IMR-90 (cell line): Measurements from ENCODE around the gene MGAT5B. TPM values are rescaled to one million over a fixed set of nuclear protein-coding genes. Genes with fewer than 3 reads are reported as not detected.

ENCODE experiments used
- ATAC-seq: fragments of 200-7000 bp; cut with Tn5 transposase; 2 replicates; pipeline ENCODE4 v1.9.1; 2020; ENCODE audit warnings: low read depth, mild to moderate bottlenecking, moderate library complexity
- BruUV-seq: library from RNA; stranded (reverse); fragments of 400-500 nt; replicated peaks from 2 replicates; lab custom pipeline; 2021; lab: Mats Ljungman, UMichigan
- CTCF ChIA-PET: fragments of 300-600 bp; formaldehyde crosslinking; extraction: SDS; loops from one replicate; lab custom pipeline; 2021; ENCODE audit warnings: antibody characterized with exemption; lab: Yijun Ruan, JAX
- POLR2A ChIA-PET: fragments of 300-600 bp; sonication (Branson Sonifier 250); formaldehyde crosslinking; loops from one replicate; lab custom pipeline; 2022; ENCODE audit warnings: antibody characterized with exemption; ENCODE audit not compliant: unreplicated experiment; lab: Charles Lee
- DNase-seq: peaks from one replicate; pipeline ENCODE4 v3.0.0; 2013
- H2AFZ ChIP-seq: replicated peaks from 2 replicates; pipeline ENCODE3; 2013; ENCODE audit warnings: low read length, mild to moderate bottlenecking; ENCODE audit not compliant: poor library complexity
- H2AK5ac ChIP-seq: 2 replicates; pipeline ENCODE4 v1.6.1; 2013; ENCODE audit warnings: low read depth, low read length, inconsistent platforms
- H2AK9ac ChIP-seq: replicated peaks from 2 replicates; pipeline ENCODE3; 2013; ENCODE audit warnings: mild to moderate bottlenecking, low read depth, low read length, moderate library complexity; ENCODE audit not compliant: poor library complexity
- H2BK120ac ChIP-seq: 2 replicates; pipeline ENCODE4 v1.6.1; 2013; ENCODE audit warnings: low read depth, low read length, inconsistent platforms
- H2BK15ac ChIP-seq: 3 replicates; pipeline ENCODE4 v1.6.1; 2013; ENCODE audit warnings: low read depth, low read length, inconsistent platforms
- H2BK20ac ChIP-seq: 2 replicates; pipeline ENCODE4 v1.6.1; 2013; ENCODE audit warnings: low read depth, mild to moderate bottlenecking, inconsistent platforms, low read length, moderate library complexity
- H2BK5ac ChIP-seq: 2 replicates; pipeline ENCODE4 v1.6.1; 2013; ENCODE audit warnings: mild to moderate bottlenecking, low read depth, low read length, inconsistent platforms; ENCODE audit not compliant: poor library complexity, severe bottlenecking
- H3K14ac ChIP-seq: replicated peaks from 2 replicates; pipeline ENCODE4 v1.6.1; 2013; ENCODE audit warnings: low read depth, low read length, inconsistent platforms
- H3K18ac ChIP-seq: 2 replicates; pipeline ENCODE4 v1.6.1; 2013; ENCODE audit warnings: low read depth, low read length, control low read depth
- H3K23ac ChIP-seq: 2 replicates; pipeline ENCODE4 v1.6.1; 2013; ENCODE audit warnings: low read depth, low read length, inconsistent platforms
- H3K27ac ChIP-seq: 2 replicates; pipeline ENCODE4 v1.5.1; 2013; ENCODE audit warnings: mild to moderate bottlenecking, control low read depth, low read length; ENCODE audit not compliant: insufficient read depth
- H3K27me3 ChIP-seq: 2 replicates; pipeline ENCODE4 v1.6.1; 2013; ENCODE audit warnings: low read length; ENCODE audit not compliant: control insufficient read depth, insufficient read depth
- H3K36me3 ChIP-seq: 2 replicates; pipeline ENCODE4 v1.6.1; 2013; ENCODE audit warnings: low read length, mixed read lengths; ENCODE audit not compliant: control insufficient read depth, insufficient read depth
- H3K4ac ChIP-seq: 2 replicates; pipeline ENCODE4 v1.6.1; 2013; ENCODE audit warnings: low read depth, low read length, inconsistent platforms
- H3K4me1 ChIP-seq: 2 replicates; pipeline ENCODE4 v1.6.1; 2013; ENCODE audit warnings: low read length, mixed read lengths; ENCODE audit not compliant: control insufficient read depth, insufficient read depth
- H3K4me2 ChIP-seq: 2 replicates; pipeline ENCODE4 v1.6.1; 2013; ENCODE audit warnings: low read depth, mild to moderate bottlenecking, control low read depth, low read length, moderate library complexity
- H3K4me3 ChIP-seq: 2 replicates; pipeline ENCODE4 v1.5.1; 2013; ENCODE audit warnings: low read depth, mild to moderate bottlenecking, control low read depth, low read length, moderate library complexity; ENCODE audit not compliant: insufficient read depth
- H3K56ac ChIP-seq: 2 replicates; pipeline ENCODE4 v1.6.1; 2013; ENCODE audit warnings: low read length, inconsistent platforms; ENCODE audit not compliant: insufficient read depth; ENCODE audit errors: extremely low read depth
- H3K79me1 ChIP-seq, 2 experiments: 2 replicates each; pipeline ENCODE4 v1.6.1; 2013; ENCODE audit warnings: low read length in 2 of 2, inconsistent platforms in 1 of 2, low read depth in 1 of 2
- H3K9ac ChIP-seq: 2 replicates; pipeline ENCODE4 v1.6.1; 2013; ENCODE audit warnings: low read depth, low read length, control low read depth
- H3K9me1 ChIP-seq: 2 replicates; pipeline ENCODE4 v1.6.1; 2013; ENCODE audit warnings: low read length, inconsistent platforms; ENCODE audit not compliant: insufficient read depth
- H3K9me3 ChIP-seq: 2 replicates; pipeline ENCODE4 v1.6.1; 2013; ENCODE audit warnings: low read length; ENCODE audit not compliant: control insufficient read depth, insufficient read depth
- H4K20me1 ChIP-seq: 2 replicates; pipeline ENCODE4 v1.6.1; 2013; ENCODE audit warnings: low read length, inconsistent platforms; ENCODE audit not compliant: insufficient read depth
- H4K5ac ChIP-seq: 2 replicates; pipeline ENCODE4 v1.6.1; 2013; ENCODE audit warnings: mild to moderate bottlenecking, low read depth, low read length, control low read depth
- H4K8ac ChIP-seq, 2 experiments: 2 replicates each; pipeline ENCODE4 v1.6.1; 2013; ENCODE audit warnings: low read depth in 2 of 2, low read length in 2 of 2, control low read depth in 1 of 2, inconsistent platforms in 1 of 2
- H4K91ac ChIP-seq: 2 replicates; pipeline ENCODE4 v1.6.1; 2013; ENCODE audit warnings: low read depth, low read length, inconsistent platforms; ENCODE audit not compliant: insufficient read depth
- BHLHE40 ChIP-seq: fragments of 150-350 bp; IDR thresholded peaks from 2 replicates; pipeline ENCODE4 v1.6.1; 2016; ENCODE audit warnings: mild to moderate bottlenecking, low read depth, low read length
- CEBPB ChIP-seq: IDR thresholded peaks from 2 replicates; pipeline ENCODE4 v1.6.1; 2012; ENCODE audit warnings: low read depth, low read length, improper control_type of control experiment
- CHD1 ChIP-seq: IDR thresholded peaks from 2 replicates; pipeline ENCODE4 v1.6.1; 2012; ENCODE audit warnings: low read depth, low read length, improper control_type of control experiment
- FOS ChIP-seq: fragments of 150-350 bp; IDR thresholded peaks from 2 replicates; pipeline ENCODE4 v1.6.1; 2016; ENCODE audit warnings: low read depth, low read length
- MAFK ChIP-seq: IDR thresholded peaks from 2 replicates; pipeline ENCODE4 v1.6.1; 2012; ENCODE audit warnings: low read depth, low read length, improper control_type of control experiment
- MAZ ChIP-seq: IDR thresholded peaks from 2 replicates; pipeline ENCODE4 v1.6.1; 2012; ENCODE audit warnings: low read depth, mild to moderate bottlenecking, low read length, improper control_type of control experiment, moderate library complexity, borderline replicate concordance
- NFE2L2 ChIP-seq: fragments of 150-350 bp; IDR thresholded peaks from 2 replicates; pipeline ENCODE4 v1.6.1; 2016; ENCODE audit warnings: low read depth, mild to moderate bottlenecking, low read length
- RAD21 ChIP-seq: IDR thresholded peaks from 2 replicates; pipeline ENCODE4 v1.6.1; 2012; ENCODE audit warnings: low read length, improper control_type of control experiment
- RCOR1 ChIP-seq: IDR thresholded peaks from 2 replicates; pipeline ENCODE4 v1.6.1; 2012; ENCODE audit warnings: mild to moderate bottlenecking, low read length, improper control_type of control experiment; ENCODE audit not compliant: insufficient replicate concordance
- RFX5 ChIP-seq: IDR thresholded peaks from 2 replicates; pipeline ENCODE4 v1.8.0; 2012; ENCODE audit warnings: low read depth, mild to moderate bottlenecking, low read length, moderate library complexity
- SMC3 ChIP-seq: fragments of 150-350 bp; IDR thresholded peaks from 2 replicates; pipeline ENCODE4 v1.6.1; 2016; ENCODE audit warnings: low read depth, mild to moderate bottlenecking, antibody characterized with exemption, low read length, moderate library complexity
- WGBS, 2 experiments: methylation state at CpG; one replicate each; pipeline versions ENCODE4 v1.1.5 to v1.1.7; 2013; ENCODE audit warnings: missing lambda C conversion rate in 2 of 2; ENCODE audit not compliant: insufficient read length in 1 of 2; ENCODE audit errors: extremely low coverage in 2 of 2; 5-methylcytosine and 5-hydroxymethylcytosine counted together
- dilution Hi-C: fragments of 300-500 bp; cut with HindIII; formaldehyde crosslinking; loops from one replicate; pipeline ENCODE4 v1.14.3; 2018; ENCODE audit warnings: low sequenced_read_pairs; ENCODE audit not compliant: unreplicated experiment
- in situ Hi-C: fragments of 300-500 bp; cut with MboI; formaldehyde crosslinking; loops from 3 replicates; pipeline ENCODE4 v1.14.3; 2019; ENCODE audit warnings: low sequenced_read_pairs, inconsistent platforms, mixed read lengths
- intact Hi-C: fragments of 100-400 bp; cut with micrococcal nuclease; formaldehyde crosslinking; loops from 2 replicates; pipeline ENCODE4 v1.10.0; 2022
- polyA plus RNA-seq, 3 experiments: library from polyadenylated mRNA; depleted of rRNA; stranded (reverse); fragments of >200 nt; gene quantifications; 2 replicates each; pipeline ENCODE4 v1.2.3, GENCODE V29; 2012; ENCODE audit warnings: low replicate concordance in 1 of 3
- total RNA-seq: library from RNA; depleted of rRNA; stranded (reverse); fragments of >200 nt; gene quantifications from 2 replicates; pipeline ENCODE4 v1.2.3, GENCODE V29; 2012
- TF ChIP-seq, protein P1 (sequence below): conservative IDR thresholded peaks from 2 replicates; pipeline ENCODE4 v1.5.1; 2012; ENCODE audit warnings: mild to moderate bottlenecking, low read depth, low read length, improper control_type of control experiment
- TF ChIP-seq, protein P2 (sequence below): fragments of 150-350 bp; IDR thresholded peaks from 2 replicates; pipeline ENCODE4 v1.6.1; 2016; ENCODE audit warnings: low read depth, mild to moderate bottlenecking, low read length, moderate library complexity, borderline replicate concordance
- TF ChIP-seq, protein P3 (sequence below): fragments of 150-350 bp; IDR thresholded peaks from 2 replicates; pipeline ENCODE4 v1.6.1; 2017; ENCODE audit warnings: mild to moderate bottlenecking, antibody characterized with exemption, low read length, low read depth

Gene MGAT5B
- total and polyA plus RNA-seq, 2 of the 4 experiments (the other 2 are of a cell fraction), result 0.54 to 2.0 TPM

DNA sequence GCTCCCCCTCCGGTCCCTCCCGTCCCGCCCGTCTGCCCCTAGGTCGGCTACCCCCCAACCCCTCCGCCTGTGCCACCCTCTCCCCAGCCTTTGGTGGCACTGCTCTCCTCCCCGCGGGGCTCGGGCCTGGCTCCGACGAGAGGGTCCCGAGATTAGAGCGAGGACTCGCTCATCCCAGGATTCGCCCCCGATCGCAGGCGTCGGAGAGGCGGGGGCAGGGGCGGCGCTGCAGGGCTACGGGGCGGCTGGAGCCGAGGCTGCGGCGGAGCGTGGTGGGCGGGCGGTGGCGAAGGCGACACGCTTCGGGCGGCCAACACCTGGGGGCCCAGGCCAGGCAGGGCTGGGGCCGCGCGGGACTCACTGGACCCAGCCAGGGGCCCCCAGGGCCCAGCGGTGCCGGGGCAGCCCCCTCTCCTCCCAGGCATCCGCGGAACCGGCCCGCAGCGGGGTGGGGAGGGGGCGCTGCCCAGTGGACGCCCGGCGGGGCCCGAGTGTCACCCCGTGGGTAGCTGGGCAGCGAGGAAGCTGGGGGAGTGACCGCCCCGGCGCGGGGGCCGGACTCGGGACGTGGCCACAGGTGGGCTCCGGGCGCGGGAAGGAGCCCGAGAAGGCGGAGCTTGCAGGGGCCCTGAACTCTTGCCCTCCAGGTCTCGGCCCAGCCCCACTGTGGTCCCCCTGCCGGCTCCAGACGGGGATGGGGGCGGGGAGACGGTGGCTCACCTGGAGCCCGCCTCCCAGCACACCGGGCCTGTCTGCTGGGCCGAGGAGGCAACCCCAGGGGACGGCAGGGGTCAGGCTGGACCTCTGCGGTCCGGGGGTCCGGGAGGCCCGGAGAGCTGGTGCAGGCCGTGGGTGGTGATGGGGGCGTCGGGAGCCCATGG, 1.5 kb downstream of the MGAT5B start:
- peak overlapping the region; percentile 72 for H2AFZ ChIP-seq
- CTCF ChIA-PET, result interaction anchor here (1.6 kb wide), 1 partner anchor 186 kb away, joined by 4 read pairs; no protein-coding TSS in a partner anchor
- TF ChIP-seq, protein P1, sequence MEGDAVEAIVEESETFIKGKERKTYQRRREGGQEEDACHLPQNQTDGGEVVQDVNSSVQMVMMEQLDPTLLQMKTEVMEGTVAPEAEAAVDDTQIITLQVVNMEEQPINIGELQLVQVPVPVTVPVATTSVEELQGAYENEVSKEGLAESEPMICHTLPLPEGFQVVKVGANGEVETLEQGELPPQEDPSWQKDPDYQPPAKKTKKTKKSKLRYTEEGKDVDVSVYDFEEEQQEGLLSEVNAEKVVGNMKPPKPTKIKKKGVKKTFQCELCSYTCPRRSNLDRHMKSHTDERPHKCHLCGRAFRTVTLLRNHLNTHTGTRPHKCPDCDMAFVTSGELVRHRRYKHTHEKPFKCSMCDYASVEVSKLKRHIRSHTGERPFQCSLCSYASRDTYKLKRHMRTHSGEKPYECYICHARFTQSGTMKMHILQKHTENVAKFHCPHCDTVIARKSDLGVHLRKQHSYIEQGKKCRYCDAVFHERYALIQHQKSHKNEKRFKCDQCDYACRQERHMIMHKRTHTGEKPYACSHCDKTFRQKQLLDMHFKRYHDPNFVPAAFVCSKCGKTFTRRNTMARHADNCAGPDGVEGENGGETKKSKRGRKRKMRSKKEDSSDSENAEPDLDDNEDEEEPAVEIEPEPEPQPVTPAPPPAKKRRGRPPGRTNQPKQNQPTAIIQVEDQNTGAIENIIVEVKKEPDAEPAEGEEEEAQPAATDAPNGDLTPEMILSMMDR, result no peak
- no peak for TF ChIP-seq RAD21
- TF ChIP-seq BHLHE40, result no peak
- TF ChIP-seq NFE2L2, result no peak
- no peak for TF ChIP-seq MAZ
- no peak for TF ChIP-seq FOS
- no peak for TF ChIP-seq RFX5
- TF ChIP-seq, protein P2, sequence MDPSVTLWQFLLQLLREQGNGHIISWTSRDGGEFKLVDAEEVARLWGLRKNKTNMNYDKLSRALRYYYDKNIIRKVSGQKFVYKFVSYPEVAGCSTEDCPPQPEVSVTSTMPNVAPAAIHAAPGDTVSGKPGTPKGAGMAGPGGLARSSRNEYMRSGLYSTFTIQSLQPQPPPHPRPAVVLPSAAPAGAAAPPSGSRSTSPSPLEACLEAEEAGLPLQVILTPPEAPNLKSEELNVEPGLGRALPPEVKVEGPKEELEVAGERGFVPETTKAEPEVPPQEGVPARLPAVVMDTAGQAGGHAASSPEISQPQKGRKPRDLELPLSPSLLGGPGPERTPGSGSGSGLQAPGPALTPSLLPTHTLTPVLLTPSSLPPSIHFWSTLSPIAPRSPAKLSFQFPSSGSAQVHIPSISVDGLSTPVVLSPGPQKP, result no peak
- TF ChIP-seq CHD1, result no peak
- no peak for TF ChIP-seq CEBPB
- TF ChIP-seq MAFK, result no peak
- TF ChIP-seq SMC3, result no peak
- TF ChIP-seq, protein P3, sequence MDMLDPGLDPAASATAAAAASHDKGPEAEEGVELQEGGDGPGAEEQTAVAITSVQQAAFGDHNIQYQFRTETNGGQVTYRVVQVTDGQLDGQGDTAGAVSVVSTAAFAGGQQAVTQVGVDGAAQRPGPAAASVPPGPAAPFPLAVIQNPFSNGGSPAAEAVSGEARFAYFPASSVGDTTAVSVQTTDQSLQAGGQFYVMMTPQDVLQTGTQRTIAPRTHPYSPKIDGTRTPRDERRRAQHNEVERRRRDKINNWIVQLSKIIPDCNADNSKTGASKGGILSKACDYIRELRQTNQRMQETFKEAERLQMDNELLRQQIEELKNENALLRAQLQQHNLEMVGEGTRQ, result no peak
- no peak for TF ChIP-seq RCOR1

More for the DNA sequence above, 1.5 kb downstream of the MGAT5B start:
- no peak overlapping the region for H4K8ac ChIP-seq
- no peaks in the 10 kb centered on the region for H3K36me3 ChIP-seq
- H2AK9ac ChIP-seq, result no peak overlapping the region
- H2AK5ac ChIP-seq, result no peak overlapping the region
- no peak overlapping the region for H2BK15ac ChIP-seq
- WGBS, 2 experiments, result 7% methylated on average over 13 of the region's 80 CpGs; no CpG with 5 or more reads in 1 of the 2 experiments
- intact Hi-C loops, result loop anchor here (5.0 kb wide), 1 partner anchor 378 kb away; no protein-coding TSS in a partner anchor
- no peak overlapping the region for H2BK120ac ChIP-seq
- no peak overlapping the region for H3K23ac ChIP-seq
- POLR2A ChIA-PET, result no interaction called here
- ATAC-seq, result no peak
- peaks cover 27% of the 10 kb centered on the region for H3K9me1 ChIP-seq
- no peak overlapping the region for H4K91ac ChIP-seq
- no peak for DNase-seq
- peaks cover 0 to 7% of the 10 kb centered on the region in 2 experiments; a peak in 1 of 4 replicates for H3K79me1 ChIP-seq
- peaks cover 31% of the 10 kb centered on the region for H3K4me1 ChIP-seq
- H3K4me3 ChIP-seq, result no peak overlapping the region
- no peak overlapping the region for H3K27ac ChIP-seq
- in situ Hi-C loops, result loop anchor here (5.0 to 25.0 kb wide), 2 partner anchors 193 to 368 kb away; no protein-coding TSS in a partner anchor
- H3K9ac ChIP-seq, result no peak overlapping the region
- H3K27me3 ChIP-seq, result peaks cover 14% of the 10 kb centered on the region
- no peak overlapping the region for H3K4me2 ChIP-seq
- peaks cover 9% of the 10 kb centered on the region for H4K20me1 ChIP-seq
- no peak overlapping the region for H4K5ac ChIP-seq
- no peak overlapping the region for H3K4ac ChIP-seq
- BruUV-seq, result no TSS peak
- no peak overlapping the region for H3K56ac ChIP-seq
- H3K9me3 ChIP-seq, result no peaks in the 10 kb centered on the region
- H3K14ac ChIP-seq, result no peak overlapping the region
- no peak overlapping the region for H3K18ac ChIP-seq
- H2BK5ac ChIP-seq, result no peak overlapping the region
- dilution Hi-C loops, result no loop called here
- no peak overlapping the region for H2BK20ac ChIP-seq
